ENCODE data around the gene ZNF507. TPM values are rescaled to one million over a fixed set of nuclear protein-coding genes. Genes with fewer than 3 reads are reported as not detected.

Gene ZNF507
- total RNA-seq, 4 donors from 2014 or later, result 20.3 to 30.0 (median 22.5) TPM

GRCh38 chr19:32350987-32351348, 5.6 kb downstream of the ZNF507 start:
- peaks cover 0 to 34% (median 12%) of the 10 kb centered on the region in 4 donors for H3K36me3 ChIP-seq
- H3K4me1 ChIP-seq, result peaks cover 0 to 67% (median 49%) of the 10 kb centered on the region in 4 donors
- no peaks in the 10 kb centered on the region for H3K27me3 ChIP-seq
- no peak for DNase-seq
- in situ Hi-C loops (cut with MboI; ENCODE audit: low pct_ligation_motif_present in 1 of 4, low pct_unique_long_range_greater_than_20kb in 1 of 4, low sequenced_read_pairs in 3 of 4) (no loop called here), intact Hi-C loops (cut with DNase I; ENCODE audit: low total_unique reads) (no loop called here)
- no peak for TF ChIP-seq POLR2AphosphoS5 (IDR thresholded peaks at IDR 0.05)
- TF ChIP-seq POLR2A (IDR thresholded peaks at IDR 0.05), result no peak
- TF ChIP-seq, protein P1, sequence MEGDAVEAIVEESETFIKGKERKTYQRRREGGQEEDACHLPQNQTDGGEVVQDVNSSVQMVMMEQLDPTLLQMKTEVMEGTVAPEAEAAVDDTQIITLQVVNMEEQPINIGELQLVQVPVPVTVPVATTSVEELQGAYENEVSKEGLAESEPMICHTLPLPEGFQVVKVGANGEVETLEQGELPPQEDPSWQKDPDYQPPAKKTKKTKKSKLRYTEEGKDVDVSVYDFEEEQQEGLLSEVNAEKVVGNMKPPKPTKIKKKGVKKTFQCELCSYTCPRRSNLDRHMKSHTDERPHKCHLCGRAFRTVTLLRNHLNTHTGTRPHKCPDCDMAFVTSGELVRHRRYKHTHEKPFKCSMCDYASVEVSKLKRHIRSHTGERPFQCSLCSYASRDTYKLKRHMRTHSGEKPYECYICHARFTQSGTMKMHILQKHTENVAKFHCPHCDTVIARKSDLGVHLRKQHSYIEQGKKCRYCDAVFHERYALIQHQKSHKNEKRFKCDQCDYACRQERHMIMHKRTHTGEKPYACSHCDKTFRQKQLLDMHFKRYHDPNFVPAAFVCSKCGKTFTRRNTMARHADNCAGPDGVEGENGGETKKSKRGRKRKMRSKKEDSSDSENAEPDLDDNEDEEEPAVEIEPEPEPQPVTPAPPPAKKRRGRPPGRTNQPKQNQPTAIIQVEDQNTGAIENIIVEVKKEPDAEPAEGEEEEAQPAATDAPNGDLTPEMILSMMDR (IDR thresholded peaks at IDR 0.05), result no peak
- TF ChIP-seq EP300 (IDR thresholded peaks at IDR 0.05; ENCODE audit: low read depth), result no peak
- H3K9me3 ChIP-seq, result no peaks in the 10 kb centered on the region
- no peak overlapping the region for H3K4me3 ChIP-seq
- 77 to 93% methylated on average over 2 of the region's 2 CpGs for WGBS, 2 donors (ENCODE audit: low coverage in 1 of 2)
- peak overlapping the region; percentile 4 to 51 (median 45) for H3K27ac ChIP-seq

DNA sequence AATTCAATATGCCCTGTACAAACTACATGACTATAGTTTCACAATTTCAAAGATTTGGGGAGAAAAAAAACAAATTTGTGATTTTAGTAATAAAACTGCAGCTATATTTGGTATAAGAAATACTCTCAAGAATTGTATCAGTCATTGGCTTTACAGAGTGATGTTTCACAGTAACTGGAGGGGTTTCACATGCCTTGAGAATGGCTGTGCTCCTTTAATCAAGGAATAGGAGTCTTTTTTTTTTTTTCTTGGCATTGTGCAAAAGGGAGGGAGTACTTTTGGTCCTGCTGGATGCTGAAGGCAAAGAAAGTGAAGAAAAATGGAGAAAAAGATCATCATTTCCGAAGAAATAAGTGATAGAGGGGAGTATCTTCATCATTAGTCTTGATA, 6.8 kb downstream of the ZNF507 start:
- no peak for DNase-seq
- TF ChIP-seq POLR2A (IDR thresholded peaks at IDR 0.05) (no peak), EP300 (IDR thresholded peaks at IDR 0.05; ENCODE audit: low read depth) (no peak), POLR2AphosphoS5 (IDR thresholded peaks at IDR 0.05) (no peak)
- TF ChIP-seq, protein P1 (IDR thresholded peaks at IDR 0.05), result no peak
- Histone ChIP-seq H3K9me3 (no peaks in the 10 kb centered on the region), H3K4me3 (no peak overlapping the region), H3K4me1 (peaks cover 0 to 63% (median 39%) of the 10 kb centered on the region in 4 donors), H3K27ac (peak overlapping the region in 3 of 4 donors; percentile 38 to 61 (median 43)), H3K36me3 (peaks cover 0 to 44% (median 16%) of the 10 kb centered on the region in 4 donors), H3K27me3 (no peaks in the 10 kb centered on the region)
- in situ Hi-C loops (cut with MboI; ENCODE audit: low pct_ligation_motif_present in 1 of 4, low pct_unique_long_range_greater_than_20kb in 1 of 4, low sequenced_read_pairs in 3 of 4), result no loop called here
- 94 to 100% methylated on average over 1 of the region's 1 CpG for WGBS, 2 donors (ENCODE audit: low coverage in 1 of 2)
- intact Hi-C loops (cut with DNase I; ENCODE audit: low total_unique reads), result no loop called here

DNA sequence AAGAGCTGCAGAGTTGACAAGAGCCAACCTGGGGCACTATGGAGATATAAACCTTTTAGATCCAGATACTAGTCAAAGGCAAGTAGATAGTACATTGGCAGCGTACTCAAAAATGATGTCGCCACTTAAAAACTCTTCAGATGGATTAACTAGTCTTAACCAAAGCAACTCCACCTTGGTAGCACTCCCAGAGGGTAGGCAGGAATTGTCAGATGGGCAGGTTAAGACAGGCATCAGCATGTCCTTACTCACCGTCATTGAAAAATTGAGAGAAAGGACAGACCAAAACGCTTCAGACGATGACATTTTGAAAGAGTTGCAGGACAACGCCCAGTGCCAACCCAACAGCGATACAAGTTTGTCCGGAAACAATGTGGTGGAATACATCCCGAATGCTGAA, 8.9 kb downstream of the ZNF507 start:
- in situ Hi-C loops (cut with MboI; ENCODE audit: low pct_ligation_motif_present in 1 of 4, low pct_unique_long_range_greater_than_20kb in 1 of 4, low sequenced_read_pairs in 3 of 4) (no loop called here), intact Hi-C loops (cut with DNase I; ENCODE audit: low total_unique reads) (no loop called here)
- DNase-seq, result no peak
- Histone ChIP-seq H3K27ac (no peak overlapping the region), H3K4me1 (peaks cover 0 to 44% (median 31%) of the 10 kb centered on the region in 4 donors), H3K27me3 (no peaks in the 10 kb centered on the region), H3K36me3 (peaks cover 0 to 46% (median 23%) of the 10 kb centered on the region in 4 donors), H3K9me3 (no peaks in the 10 kb centered on the region), H3K4me3 (no peak overlapping the region)
- TF ChIP-seq EP300 (IDR thresholded peaks at IDR 0.05; ENCODE audit: low read depth) (no peak), POLR2A (IDR thresholded peaks at IDR 0.05) (no peak), POLR2AphosphoS5 (IDR thresholded peaks at IDR 0.05) (no peak)
- TF ChIP-seq, protein P1 (IDR thresholded peaks at IDR 0.05), result no peak
- WGBS, 2 donors (ENCODE audit: low coverage in 1 of 2), result 95 to 97% methylated on average over 6 to 9 of the region's 9 CpGs

DNA sequence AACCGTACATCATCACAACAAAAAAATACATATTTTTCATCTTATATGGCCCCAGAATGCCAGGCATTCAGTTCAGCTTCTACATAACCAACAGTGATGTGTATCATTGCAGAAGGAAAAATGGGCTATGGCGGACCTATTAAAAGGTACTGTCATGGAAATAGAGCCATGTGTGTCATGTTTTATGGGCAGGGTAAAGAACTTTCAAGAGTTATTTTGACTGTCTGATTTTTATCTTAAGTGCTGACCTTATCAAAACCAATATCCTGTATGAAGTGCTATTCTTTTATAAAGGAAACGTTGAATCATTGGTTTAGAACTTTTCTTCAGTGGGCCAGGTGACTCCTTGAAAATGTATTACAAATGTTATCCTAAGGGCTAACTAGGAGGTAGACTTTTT, 9.9 kb downstream of the ZNF507 start:
- 83 to 89% methylated on average over 3 of the region's 3 CpGs for WGBS, 2 donors (ENCODE audit: low coverage in 1 of 2)
- H3K4me3 ChIP-seq, result no peak overlapping the region
- intact Hi-C loops (cut with DNase I; ENCODE audit: low total_unique reads), result no loop called here

More for the DNA sequence above, 9.9 kb downstream of the ZNF507 start:
- no peak for DNase-seq
- H3K27me3 ChIP-seq, result no peaks in the 10 kb centered on the region
- H3K27ac ChIP-seq, result peak overlapping the region in 2 of 4 donors; percentile 59 to 71
- in situ Hi-C loops (cut with MboI; ENCODE audit: low pct_ligation_motif_present in 1 of 4, low pct_unique_long_range_greater_than_20kb in 1 of 4, low sequenced_read_pairs in 3 of 4), result no loop called here
- H3K9me3 ChIP-seq, result no peaks in the 10 kb centered on the region
- TF ChIP-seq, protein P1 (IDR thresholded peaks at IDR 0.05), result no peak
- TF ChIP-seq POLR2A (IDR thresholded peaks at IDR 0.05) (no peak), EP300 (IDR thresholded peaks at IDR 0.05; ENCODE audit: low read depth) (no peak), POLR2AphosphoS5 (IDR thresholded peaks at IDR 0.05) (no peak)
- peaks cover 0 to 34% (median 25%) of the 10 kb centered on the region in 4 donors for H3K4me1 ChIP-seq
- H3K36me3 ChIP-seq, result peaks cover 0 to 47% (median 27%) of the 10 kb centered on the region in 4 donors

Measured in transverse colon (tissue), 4 donors.